ENCODE data around the gene UBASH3B. TPM values are rescaled to one million over a fixed set of nuclear protein-coding genes. Genes with fewer than 3 reads are reported as not detected.

The UBASH3B gene
- total RNA-seq, 2 experiments from 2014 or later = 54.7 to 73.0 TPM

GRCh38 chr11:122781378-122782195 lies 126.1 kb downstream of the UBASH3B start:
- H3K4me2 ChIP-seq (ENCODE audit: low read length) = no peak overlapping the region
- H3K9me2 ChIP-seq (ENCODE audit: insufficient read depth, low read length) = no peaks in the 10 kb centered on the region
- H3K79me2 ChIP-seq (ENCODE audit: insufficient read depth, low read depth, low read length) = no peaks in the 10 kb centered on the region
- POLR2A ChIA-PET = interaction anchor here (0.6 to 0.7 kb wide), 2 partner anchors 8 to 25 kb away, joined by 3 to 4 read pairs; no protein-coding TSS in a partner anchor
- H3K4me1 ChIP-seq (ENCODE audit: insufficient read depth, low read length, poor library complexity, severe bottlenecking) = no peaks in the 10 kb centered on the region
- peak; percentile 78 for DNase-seq (ENCODE audit: low spot score)
- no peak overlapping the region for H3K4me3 ChIP-seq (ENCODE audit: low read depth, low read length, poor library complexity, severe bottlenecking)
- peaks cover 60% of the 10 kb centered on the region for H3K36me3 ChIP-seq (ENCODE audit: insufficient read depth, low read length)
- H2AFZ ChIP-seq (ENCODE audit: low read length) = no peak overlapping the region
- CTCF ChIA-PET (ENCODE audit: unreplicated experiment) = interaction anchor here (0.6 to 2.1 kb wide), 5 partner anchors 25 to 153 kb away, joined by 3 to 10 read pairs (median 6); no protein-coding TSS in a partner anchor
- TF ChIP-seq EZH2phosphoT487 (IDR thresholded peaks at IDR 0.05; ENCODE audit: borderline replicate concordance, low read depth, low read length) (no peak), CTCF (conservative IDR thresholded peaks at IDR 0.05; ENCODE audit: low read length) (peak; percentile 96)
- BruUV-seq (replicated peaks) = no TSS peak
- no peaks in the 10 kb centered on the region for H3K9me3 ChIP-seq (ENCODE audit: low read length)
- intact Hi-C loops (cut with micrococcal nuclease; ENCODE audit: unreplicated experiment) = loop anchor here (1.0 to 2.0 kb wide), 4 partner anchors 25 to 201 kb away; no protein-coding TSS in a partner anchor
- H4K20me1 ChIP-seq (ENCODE audit: insufficient read depth, low read length) = no peaks in the 10 kb centered on the region
- no peak overlapping the region for H3K27ac ChIP-seq (ENCODE audit: low read depth, low read length, poor library complexity, severe bottlenecking)

- TF ChIP-seq CTCF (conservative IDR thresholded peaks at IDR 0.05; ENCODE audit: low read length) (no peak), EZH2phosphoT487 (IDR thresholded peaks at IDR 0.05; ENCODE audit: borderline replicate concordance, low read depth, low read length) (no peak)
- H3K36me3 ChIP-seq (ENCODE audit: insufficient read depth, low read length) = peaks cover 58% of the 10 kb centered on the region
- POLR2A ChIA-PET = interaction anchor here (0.7 kb wide), 1 partner anchor 26 kb away, joined by 4 read pairs; no protein-coding TSS in a partner anchor
- no peak overlapping the region for H2AFZ ChIP-seq (ENCODE audit: low read length)
- H3K9me2 ChIP-seq (ENCODE audit: insufficient read depth, low read length) = no peaks in the 10 kb centered on the region
- no peak overlapping the region for H3K27ac ChIP-seq (ENCODE audit: low read depth, low read length, poor library complexity, severe bottlenecking)
- H3K4me1 ChIP-seq (ENCODE audit: insufficient read depth, low read length, poor library complexity, severe bottlenecking) = peaks cover under 1% of the 10 kb centered on the region
- no peak for DNase-seq (ENCODE audit: low spot score)
- BruUV-seq (replicated peaks) = no TSS peak
- H3K79me2 ChIP-seq (ENCODE audit: insufficient read depth, low read depth, low read length) = no peaks in the 10 kb centered on the region
- H3K9me3 ChIP-seq (ENCODE audit: low read length) = no peaks in the 10 kb centered on the region
- CTCF ChIA-PET (ENCODE audit: unreplicated experiment) = interaction anchor here (1.2 kb wide), 1 partner anchor 151 kb away, joined by 3 read pairs; no protein-coding TSS in a partner anchor
- H4K20me1 ChIP-seq (ENCODE audit: insufficient read depth, low read length) = no peaks in the 10 kb centered on the region
- intact Hi-C loops (cut with micrococcal nuclease; ENCODE audit: unreplicated experiment) = no loop called here
- no peak overlapping the region for H3K4me2 ChIP-seq (ENCODE audit: low read length)
- no peak overlapping the region for H3K4me3 ChIP-seq (ENCODE audit: low read depth, low read length, poor library complexity, severe bottlenecking)
Measured at GRCh38 chr11:122782222-122782621, 126.7 kb downstream of the UBASH3B start.

All from OCI-LY7 (cell line).